HG03159 (cell line): Measurements from ENCODE around the gene CTDP1.

Experiments used
- ATAC-seq: cut with Tn5 transposase; IDR thresholded peaks from one replicate; pipeline ENCODE4 v1.9.1; 2021; ENCODE audit warnings: mild to moderate bottlenecking, moderate library complexity; ENCODE audit not compliant: unreplicated experiment

The CTDP1 gene

GRCh38 chr18:79778291-79778791 is 98.7 kb downstream of the CTDP1 start:
- ATAC-seq, result no peak

GRCh38 chr18:79779021-79779699 is 99.6 kb downstream of the CTDP1 start:
- ATAC-seq, result no peak

- ATAC-seq, result no peak
Measured at GRCh38 chr18:79779700-79780190, 100.1 kb downstream of the CTDP1 start.

- no peak for ATAC-seq
Measured at GRCh38 chr18:79780547-79780946, 100.9 kb downstream of the CTDP1 start.

GRCh38 chr18:79781331-79781941 is 101.8 kb downstream of the CTDP1 start:
- no peak for ATAC-seq

GRCh38 chr18:79782566-79783308 is 103.1 kb downstream of the CTDP1 start:
- no peak for ATAC-seq

GRCh38 chr18:79784071-79784913 is 104.7 kb downstream of the CTDP1 start:
- no peak for ATAC-seq

GRCh38 chr18:79784965-79785770 is 105.6 kb downstream of the CTDP1 start:
- ATAC-seq, result no peak

- ATAC-seq, result no peak
Measured at GRCh38 chr18:79785831-79786230, 106.2 kb downstream of the CTDP1 start.

GRCh38 chr18:79786304-79786703 is 106.7 kb downstream of the CTDP1 start:
- ATAC-seq, result no peak

GRCh38 chr18:79786786-79787526 is 107.4 kb downstream of the CTDP1 start:
- no peak for ATAC-seq

GRCh38 chr18:79787527-79787864 is 107.9 kb downstream of the CTDP1 start:
- ATAC-seq, result no peak

GRCh38 chr18:79787865-79788733 is 108.5 kb downstream of the CTDP1 start:
- no peak for ATAC-seq

- no peak for ATAC-seq
Measured at GRCh38 chr18:79788734-79789085, 109.1 kb downstream of the CTDP1 start.

- ATAC-seq, result no peak
Measured at GRCh38 chr18:79789091-79789891, 109.7 kb downstream of the CTDP1 start.

GRCh38 chr18:79789901-79790890 is 110.6 kb downstream of the CTDP1 start:
- no peak for ATAC-seq
